GM12801 (cell line): ENCODE data around the gene SF3A2.

Experiments used
- TF ChIP-seq, protein P1 (sequence below): IDR thresholded peaks from one replicate; pipeline ENCODE4 v1.5.1; 2011; ENCODE audit warnings: control low read depth; ENCODE audit not compliant: insufficient read length; ENCODE audit errors: extremely low read depth

SF3A2 gene

GRCh38 chr19:2199861-2200623 lies 36.6 kb upstream of the SF3A2 start:
- TF ChIP-seq, protein P1, sequence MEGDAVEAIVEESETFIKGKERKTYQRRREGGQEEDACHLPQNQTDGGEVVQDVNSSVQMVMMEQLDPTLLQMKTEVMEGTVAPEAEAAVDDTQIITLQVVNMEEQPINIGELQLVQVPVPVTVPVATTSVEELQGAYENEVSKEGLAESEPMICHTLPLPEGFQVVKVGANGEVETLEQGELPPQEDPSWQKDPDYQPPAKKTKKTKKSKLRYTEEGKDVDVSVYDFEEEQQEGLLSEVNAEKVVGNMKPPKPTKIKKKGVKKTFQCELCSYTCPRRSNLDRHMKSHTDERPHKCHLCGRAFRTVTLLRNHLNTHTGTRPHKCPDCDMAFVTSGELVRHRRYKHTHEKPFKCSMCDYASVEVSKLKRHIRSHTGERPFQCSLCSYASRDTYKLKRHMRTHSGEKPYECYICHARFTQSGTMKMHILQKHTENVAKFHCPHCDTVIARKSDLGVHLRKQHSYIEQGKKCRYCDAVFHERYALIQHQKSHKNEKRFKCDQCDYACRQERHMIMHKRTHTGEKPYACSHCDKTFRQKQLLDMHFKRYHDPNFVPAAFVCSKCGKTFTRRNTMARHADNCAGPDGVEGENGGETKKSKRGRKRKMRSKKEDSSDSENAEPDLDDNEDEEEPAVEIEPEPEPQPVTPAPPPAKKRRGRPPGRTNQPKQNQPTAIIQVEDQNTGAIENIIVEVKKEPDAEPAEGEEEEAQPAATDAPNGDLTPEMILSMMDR, result no peak

GRCh38 chr19:2201473-2202148 lies 35.0 kb upstream of the SF3A2 start:
- TF ChIP-seq, protein P1, result no peak

DNA sequence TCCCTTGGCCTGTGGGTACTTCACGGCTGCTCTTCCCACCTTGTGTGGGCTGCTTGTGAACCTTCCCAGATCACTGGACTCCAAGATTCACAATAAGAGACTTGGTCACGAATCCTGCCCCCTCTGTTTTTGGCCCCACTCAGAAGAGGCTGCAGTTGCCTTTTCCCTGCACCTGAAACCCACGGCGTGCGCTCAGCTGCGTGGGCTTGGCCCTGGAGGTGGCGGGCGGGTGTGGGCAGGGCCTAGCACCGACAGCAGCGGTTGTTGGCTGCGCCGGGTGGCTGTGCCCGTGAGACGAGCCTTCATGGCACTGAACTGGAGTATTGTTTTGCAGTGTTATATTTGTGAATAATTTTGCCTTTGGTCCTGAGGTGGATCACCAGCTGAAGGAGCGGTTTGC lies 34.3 kb upstream of the SF3A2 start:
- TF ChIP-seq, protein P1, result no peak

- TF ChIP-seq, protein P1, result no peak
Measured at GRCh38 chr19:2207008-2207407, 29.6 kb upstream of the SF3A2 start.

DNA sequence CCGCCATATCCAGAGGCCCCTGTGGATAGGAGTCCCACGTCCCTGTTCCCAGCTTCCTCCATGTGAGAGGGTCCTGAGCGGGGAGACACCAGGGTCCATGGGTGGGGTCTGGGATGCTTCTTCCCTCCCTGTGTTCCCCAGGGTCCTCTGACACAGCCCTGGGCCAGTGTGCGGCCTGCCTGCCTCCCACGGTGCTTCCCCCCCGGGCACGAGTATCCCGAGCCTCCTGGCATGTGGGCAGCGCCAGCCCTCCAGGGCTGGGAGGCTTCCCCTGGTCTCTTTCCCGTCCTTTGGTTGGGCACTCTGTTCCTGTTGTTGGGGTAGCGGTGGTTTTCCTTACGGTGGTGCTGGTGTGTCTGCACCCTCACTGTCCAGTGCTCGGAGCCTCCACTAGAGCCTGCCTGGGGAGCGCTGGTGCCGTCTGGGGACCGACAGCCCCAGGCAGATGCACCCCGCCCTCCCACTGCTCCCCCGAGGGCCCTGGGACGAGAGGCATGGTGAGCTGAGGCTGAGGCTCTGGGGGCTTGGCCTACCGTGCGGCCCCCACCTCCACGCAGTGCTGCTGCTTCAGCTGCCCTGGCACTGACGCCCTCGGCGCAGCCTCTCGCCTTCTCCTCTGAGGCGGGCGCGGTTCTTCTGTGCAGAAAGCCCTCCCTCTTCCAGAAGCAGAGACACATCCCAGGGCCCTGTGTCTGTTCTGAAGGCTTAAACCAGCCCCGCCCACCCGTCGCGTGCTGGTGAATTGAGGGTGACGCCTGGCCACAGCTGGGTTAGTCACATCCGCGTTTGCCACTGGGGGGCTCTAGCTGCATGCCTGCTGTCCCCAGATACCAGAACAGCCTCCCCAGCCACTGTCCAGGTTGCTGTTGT lies 28.4 kb upstream of the SF3A2 start:
- TF ChIP-seq, protein P1, result no peak

- TF ChIP-seq, protein P1, result no peak
Measured at GRCh38 chr19:2208975-2209374, 27.6 kb upstream of the SF3A2 start.

DNA sequence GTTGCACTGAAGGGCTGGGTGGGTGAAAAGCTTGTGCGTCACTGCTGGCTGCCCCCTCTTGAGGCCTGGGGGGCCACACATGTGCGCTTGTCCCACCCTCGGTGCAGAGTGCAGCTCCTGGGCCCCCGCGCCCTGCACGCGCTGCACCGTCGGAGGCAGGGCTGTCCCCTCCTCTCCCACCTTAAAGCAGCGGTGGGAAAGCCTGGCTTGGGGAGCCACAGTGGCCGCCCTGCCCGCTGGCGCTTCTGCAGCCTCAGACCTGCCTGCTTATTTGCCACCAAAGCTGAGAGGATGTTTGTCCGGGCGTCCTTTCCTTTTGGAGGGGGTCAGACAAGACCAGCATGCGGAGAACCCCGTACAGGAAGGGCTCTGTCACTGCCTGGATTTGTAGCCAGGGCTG lies 27.2 kb upstream of the SF3A2 start:
- TF ChIP-seq, protein P1, result no peak
